ENCODE measurements around the gene NOVA2.

DNA sequence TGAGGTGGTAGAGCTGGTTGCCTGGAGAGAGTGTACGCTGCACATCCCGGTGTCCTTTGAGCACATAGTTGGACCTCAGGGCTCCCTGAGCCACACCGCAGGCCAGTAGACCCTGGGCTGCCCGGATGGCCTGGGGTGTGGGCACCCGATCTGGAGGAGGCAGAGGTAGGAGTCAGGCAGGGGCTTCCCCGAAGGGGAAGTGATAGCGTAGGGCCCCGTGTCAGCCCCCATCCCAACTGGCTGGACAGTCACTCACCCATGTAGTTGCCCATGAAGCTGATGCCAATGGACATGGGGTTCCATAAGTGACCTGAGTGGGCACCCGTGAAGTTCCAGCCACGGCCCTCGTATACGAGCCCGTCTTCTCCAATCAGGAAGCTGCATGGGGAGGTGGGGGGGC lies 45.6 kb upstream of the NOVA2 start:
- TF ChIP-seq GATA2 (CRISPR knock-in tag; IDR thresholded peaks at IDR 0.05), result no peak
- TF ChIP-seq, protein P1, sequence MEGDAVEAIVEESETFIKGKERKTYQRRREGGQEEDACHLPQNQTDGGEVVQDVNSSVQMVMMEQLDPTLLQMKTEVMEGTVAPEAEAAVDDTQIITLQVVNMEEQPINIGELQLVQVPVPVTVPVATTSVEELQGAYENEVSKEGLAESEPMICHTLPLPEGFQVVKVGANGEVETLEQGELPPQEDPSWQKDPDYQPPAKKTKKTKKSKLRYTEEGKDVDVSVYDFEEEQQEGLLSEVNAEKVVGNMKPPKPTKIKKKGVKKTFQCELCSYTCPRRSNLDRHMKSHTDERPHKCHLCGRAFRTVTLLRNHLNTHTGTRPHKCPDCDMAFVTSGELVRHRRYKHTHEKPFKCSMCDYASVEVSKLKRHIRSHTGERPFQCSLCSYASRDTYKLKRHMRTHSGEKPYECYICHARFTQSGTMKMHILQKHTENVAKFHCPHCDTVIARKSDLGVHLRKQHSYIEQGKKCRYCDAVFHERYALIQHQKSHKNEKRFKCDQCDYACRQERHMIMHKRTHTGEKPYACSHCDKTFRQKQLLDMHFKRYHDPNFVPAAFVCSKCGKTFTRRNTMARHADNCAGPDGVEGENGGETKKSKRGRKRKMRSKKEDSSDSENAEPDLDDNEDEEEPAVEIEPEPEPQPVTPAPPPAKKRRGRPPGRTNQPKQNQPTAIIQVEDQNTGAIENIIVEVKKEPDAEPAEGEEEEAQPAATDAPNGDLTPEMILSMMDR (IDR thresholded peaks at IDR 0.05), result no peak
